ENCODE data around the gene EFCAB6.

Gene EFCAB6

DNA sequence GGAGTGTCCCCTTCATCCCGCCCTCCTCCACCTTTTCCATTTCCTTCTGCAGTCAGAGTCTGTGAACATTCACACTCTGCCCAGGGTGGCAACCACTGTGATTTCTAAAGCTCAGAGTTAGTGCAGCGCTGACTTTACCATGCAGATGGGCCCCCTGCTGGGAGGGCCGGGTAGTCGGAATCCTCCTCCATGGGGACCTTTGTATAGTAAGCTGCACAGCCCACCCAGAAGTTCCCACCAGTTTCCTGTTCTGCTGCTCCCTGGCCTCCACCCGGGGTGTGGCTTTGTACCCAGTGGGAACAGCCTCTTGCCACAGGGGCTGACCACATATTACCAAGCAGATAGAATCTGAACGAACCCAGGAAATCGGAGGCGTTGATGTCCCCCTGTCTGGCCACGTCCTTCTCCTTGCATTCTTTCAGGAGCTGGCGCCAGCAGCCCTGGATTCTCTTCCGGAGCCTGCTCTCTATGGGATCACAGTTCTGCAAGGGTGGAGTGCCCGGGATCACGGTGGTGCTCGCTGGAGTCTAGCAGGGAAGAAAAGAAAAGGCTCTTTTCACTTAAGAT, 275.0 kb downstream of the EFCAB6 start:
- in situ Hi-C loops (cut with MboI; ENCODE audit: low sequenced_read_pairs, unreplicated experiment), result no loop called here
- TF ChIP-seq, protein P1, sequence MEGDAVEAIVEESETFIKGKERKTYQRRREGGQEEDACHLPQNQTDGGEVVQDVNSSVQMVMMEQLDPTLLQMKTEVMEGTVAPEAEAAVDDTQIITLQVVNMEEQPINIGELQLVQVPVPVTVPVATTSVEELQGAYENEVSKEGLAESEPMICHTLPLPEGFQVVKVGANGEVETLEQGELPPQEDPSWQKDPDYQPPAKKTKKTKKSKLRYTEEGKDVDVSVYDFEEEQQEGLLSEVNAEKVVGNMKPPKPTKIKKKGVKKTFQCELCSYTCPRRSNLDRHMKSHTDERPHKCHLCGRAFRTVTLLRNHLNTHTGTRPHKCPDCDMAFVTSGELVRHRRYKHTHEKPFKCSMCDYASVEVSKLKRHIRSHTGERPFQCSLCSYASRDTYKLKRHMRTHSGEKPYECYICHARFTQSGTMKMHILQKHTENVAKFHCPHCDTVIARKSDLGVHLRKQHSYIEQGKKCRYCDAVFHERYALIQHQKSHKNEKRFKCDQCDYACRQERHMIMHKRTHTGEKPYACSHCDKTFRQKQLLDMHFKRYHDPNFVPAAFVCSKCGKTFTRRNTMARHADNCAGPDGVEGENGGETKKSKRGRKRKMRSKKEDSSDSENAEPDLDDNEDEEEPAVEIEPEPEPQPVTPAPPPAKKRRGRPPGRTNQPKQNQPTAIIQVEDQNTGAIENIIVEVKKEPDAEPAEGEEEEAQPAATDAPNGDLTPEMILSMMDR (IDR thresholded peaks at IDR 0.05; ENCODE audit: borderline replicate concordance, control extremely low read depth, extremely low read depth, insufficient read depth, missing control alignments), result no peak
- DNase-seq (ENCODE audit: low spot score), result no peak

DNA sequence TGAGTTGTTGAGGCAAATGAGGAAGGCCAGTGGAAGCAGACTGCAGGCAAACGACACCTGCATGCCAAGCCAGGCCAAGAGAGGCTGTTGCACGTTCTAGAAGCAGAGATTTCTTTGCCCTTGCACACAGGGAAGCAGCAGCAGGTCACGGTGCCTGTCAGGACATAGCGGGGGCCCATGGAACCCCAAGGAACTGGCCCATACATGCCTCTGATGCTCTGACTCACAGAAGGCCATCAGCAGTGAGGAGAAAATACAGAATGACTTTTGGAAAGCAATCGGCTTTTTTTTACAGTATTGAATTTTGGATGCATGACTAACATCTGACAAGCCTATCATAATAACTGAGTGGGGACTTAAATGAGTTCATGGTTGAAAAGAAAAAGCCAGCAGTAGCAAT, 276.4 kb downstream of the EFCAB6 start:
- in situ Hi-C loops (cut with MboI; ENCODE audit: low sequenced_read_pairs, unreplicated experiment), result no loop called here
- TF ChIP-seq, protein P1 (IDR thresholded peaks at IDR 0.05; ENCODE audit: borderline replicate concordance, control extremely low read depth, extremely low read depth, insufficient read depth, missing control alignments), result no peak
- DNase-seq (ENCODE audit: low spot score), result no peak

DNA sequence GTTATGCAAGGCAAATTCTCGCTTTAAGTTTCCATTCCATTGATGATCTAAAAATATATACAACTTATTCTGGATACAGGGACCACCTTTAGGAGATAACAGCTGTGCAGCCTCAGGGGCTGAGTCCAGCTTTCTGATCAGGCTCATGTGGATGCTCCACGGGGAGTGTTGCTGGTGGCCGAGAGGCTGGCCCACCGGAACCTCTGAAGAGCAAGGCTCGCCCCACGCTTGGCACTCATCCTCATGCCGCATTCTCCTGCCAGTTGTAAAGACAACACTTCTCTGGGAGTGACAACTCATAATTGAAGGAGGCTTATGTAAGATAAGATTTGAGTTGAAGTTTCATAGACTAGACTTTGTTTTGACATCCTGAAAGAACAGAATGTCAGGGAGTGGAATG, 276.8 kb downstream of the EFCAB6 start:
- in situ Hi-C loops (cut with MboI; ENCODE audit: low sequenced_read_pairs, unreplicated experiment), result no loop called here
- TF ChIP-seq, protein P1 (IDR thresholded peaks at IDR 0.05; ENCODE audit: borderline replicate concordance, control extremely low read depth, extremely low read depth, insufficient read depth, missing control alignments), result no peak
- DNase-seq (ENCODE audit: low spot score), result no peak

DNA sequence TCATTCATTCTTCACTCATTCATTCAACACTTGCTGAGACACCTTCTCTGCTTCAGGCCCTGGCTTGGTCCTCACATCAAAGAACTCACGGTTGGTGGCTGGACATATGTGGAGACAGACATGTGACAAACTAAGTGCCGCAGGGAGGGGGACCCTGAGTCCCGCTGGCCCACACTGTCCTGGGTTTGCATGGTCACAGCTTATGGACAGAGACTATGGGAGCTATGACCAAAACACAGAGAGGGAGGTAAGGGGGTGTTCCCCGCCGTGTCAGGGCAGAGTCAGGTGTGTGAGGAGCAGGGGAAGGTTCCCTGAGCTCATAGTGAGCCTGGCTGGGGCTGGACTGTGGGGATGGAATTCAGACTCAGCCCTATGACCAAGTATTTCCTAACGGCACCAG, 277.2 kb downstream of the EFCAB6 start:
- in situ Hi-C loops (cut with MboI; ENCODE audit: low sequenced_read_pairs, unreplicated experiment), result no loop called here
- TF ChIP-seq, protein P1 (IDR thresholded peaks at IDR 0.05; ENCODE audit: borderline replicate concordance, control extremely low read depth, extremely low read depth, insufficient read depth, missing control alignments), result no peak
- no peak for DNase-seq (ENCODE audit: low spot score)

DNA sequence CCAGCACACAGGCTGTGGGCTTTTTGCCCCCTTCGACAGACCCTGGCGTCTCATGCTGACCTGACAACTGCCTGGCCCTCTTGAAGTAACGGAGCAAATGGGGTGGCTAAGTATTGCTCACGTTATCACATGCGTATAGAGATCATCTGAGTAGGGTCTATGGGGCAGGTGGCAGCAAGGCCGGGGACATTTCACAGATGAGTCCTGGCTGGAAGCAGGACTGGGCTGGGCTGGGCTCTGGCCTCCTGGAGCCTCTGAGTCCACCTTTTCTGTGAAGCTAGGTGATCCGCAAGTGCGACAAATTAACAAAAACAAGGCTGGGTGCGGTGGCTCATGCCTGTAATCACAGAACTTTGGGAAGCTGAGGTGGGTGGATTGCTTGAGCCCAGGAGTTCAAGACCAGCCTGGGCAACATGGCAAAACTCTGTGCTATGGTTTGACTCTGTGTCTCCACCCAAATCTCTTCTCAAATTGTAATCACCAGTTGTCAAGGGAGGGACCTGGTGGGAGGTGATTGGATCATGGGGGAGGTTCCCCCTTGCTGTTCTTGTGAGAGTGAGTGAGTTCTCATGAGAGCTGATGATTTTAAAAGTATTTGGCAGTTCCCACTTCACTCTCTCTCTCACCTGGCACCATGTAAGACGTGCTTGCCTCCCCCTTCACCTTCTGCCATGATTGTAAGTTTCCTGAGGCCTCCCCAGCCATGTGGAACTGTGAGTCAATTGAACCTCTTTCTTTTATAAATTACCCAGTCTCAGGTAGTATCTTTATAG, 278.3 kb downstream of the EFCAB6 start:
- in situ Hi-C loops (cut with MboI; ENCODE audit: low sequenced_read_pairs, unreplicated experiment), result no loop called here
- TF ChIP-seq, protein P1 (IDR thresholded peaks at IDR 0.05; ENCODE audit: borderline replicate concordance, control extremely low read depth, extremely low read depth, insufficient read depth, missing control alignments), result no peak
- DNase-seq (ENCODE audit: low spot score), result no peak

DNA sequence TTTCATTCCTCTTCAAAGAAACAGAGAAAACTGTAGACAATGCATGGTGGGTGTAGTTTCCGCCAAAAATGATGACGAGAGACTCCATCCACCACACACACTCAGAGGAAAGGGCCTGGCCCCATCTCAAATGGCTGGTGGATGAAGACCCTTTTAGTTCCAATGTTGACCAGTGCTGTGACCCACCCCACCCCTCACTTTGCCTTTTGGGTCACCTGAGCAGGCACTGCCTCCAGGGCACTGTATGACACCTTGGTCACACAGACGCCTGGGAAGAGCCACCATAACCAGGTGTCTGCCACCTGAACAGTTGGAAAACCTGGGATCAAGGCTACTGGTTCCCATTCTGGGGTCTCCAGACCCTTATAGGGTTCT, 279.0 kb downstream of the EFCAB6 start:
- DNase-seq (ENCODE audit: low spot score), result no peak
- in situ Hi-C loops (cut with MboI; ENCODE audit: low sequenced_read_pairs, unreplicated experiment), result no loop called here
- TF ChIP-seq, protein P1 (IDR thresholded peaks at IDR 0.05; ENCODE audit: borderline replicate concordance, control extremely low read depth, extremely low read depth, insufficient read depth, missing control alignments), result no peak
